Astrocyte (in vitro differentiated cells and primary cell): ENCODE measurements around the gene VIPR2.

Source experiments
- CTCF ChIP-seq: IDR thresholded peaks from 2 replicates; pipeline ENCODE4 v1.5.1; 2011; ENCODE audit warnings: low read depth, mild to moderate bottlenecking, inconsistent platforms, low read length, moderate library complexity; ENCODE audit not compliant: insufficient read depth
- EZH2 ChIP-seq: IDR thresholded peaks from 2 replicates; pipeline ENCODE4 v1.6.1; 2012; ENCODE audit warnings: mild to moderate bottlenecking, low read length, inconsistent platforms; ENCODE audit not compliant: insufficient read depth

GRCh38 chr7:159007996-159008389 lies 136.7 kb downstream of the VIPR2 start:
- no peak for TF ChIP-seq CTCF
- no peak for TF ChIP-seq EZH2
